DMS114 treated with DMSO at 0.1 percent for 48 hours (cell line): ENCODE results near the gene EFNB1.

Source experiments
- DNase-seq: peaks from one replicate; lab custom pipeline; 2025; ENCODE audit not compliant: unreplicated experiment; lab: John Stamatoyannopoulos, UW

Gene EFNB1

GRCh38 chrX:68827256-68827655, 1.6 kb upstream of the EFNB1 start:
- no peak for DNase-seq

- DNase-seq: peak; percentile 27
These were observed 785 bp upstream of the EFNB1 start for GRCh38 chrX:68827848-68828624.

GRCh38 chrX:68829582-68830418, 979 bp downstream of the EFNB1 start:
- no peak for DNase-seq

GRCh38 chrX:68830419-68831404, 1.9 kb downstream of the EFNB1 start:
- DNase-seq: no peak

- DNase-seq: no peak
These were observed 2.7 kb downstream of the EFNB1 start for GRCh38 chrX:68831405-68832100.

- DNase-seq: no peak
These were observed 3.2 kb downstream of the EFNB1 start for GRCh38 chrX:68832101-68832416.

- DNase-seq: no peak
These were observed 4.0 kb downstream of the EFNB1 start for GRCh38 chrX:68832516-68833447.

- no peak for DNase-seq
These were observed 4.6 kb downstream of the EFNB1 start for GRCh38 chrX:68833448-68833805.

- no peak for DNase-seq
These were observed 5.1 kb downstream of the EFNB1 start for GRCh38 chrX:68833855-68834331.

GRCh38 chrX:68834371-68835103, 5.7 kb downstream of the EFNB1 start:
- DNase-seq: no peak

- DNase-seq: no peak
These were observed 6.3 kb downstream of the EFNB1 start for GRCh38 chrX:68835104-68835442.

GRCh38 chrX:68835468-68835867, 6.6 kb downstream of the EFNB1 start:
- no peak for DNase-seq

GRCh38 chrX:68837119-68837518, 8.3 kb downstream of the EFNB1 start:
- no peak for DNase-seq

- no peak for DNase-seq
These were observed 9.7 kb downstream of the EFNB1 start for GRCh38 chrX:68838571-68838910.

- DNase-seq: no peak
These were observed 10.9 kb downstream of the EFNB1 start for GRCh38 chrX:68839771-68840170.

GRCh38 chrX:68840256-68840655, 11.4 kb downstream of the EFNB1 start:
- no peak for DNase-seq

GRCh38 chrX:68841251-68842049, 12.6 kb downstream of the EFNB1 start:
- no peak for DNase-seq

GRCh38 chrX:68842351-68842750, 13.5 kb downstream of the EFNB1 start:
- DNase-seq: no peak
